GM21717 (cell line): Measurements from ENCODE around the gene RUVBL2.
A peak's percentile ranks its signal among the peaks of the same experiment; 100 is the strongest.

Experiments
- ATAC-seq: cut with Tn5 transposase; IDR thresholded peaks from one replicate; pipeline ENCODE4 v1.9.1; 2021; ENCODE audit warnings: mild to moderate bottlenecking, moderate library complexity; ENCODE audit not compliant: unreplicated experiment

RUVBL2 gene

GRCh38 chr19:48987323-48987722, 6.4 kb upstream of the RUVBL2 start:
- no peak for ATAC-seq

GRCh38 chr19:48988286-48988685, 5.4 kb upstream of the RUVBL2 start:
- ATAC-seq = no peak

GRCh38 chr19:48988860-48989259, 4.8 kb upstream of the RUVBL2 start:
- no peak for ATAC-seq

GRCh38 chr19:48989701-48990291, 3.9 kb upstream of the RUVBL2 start:
- no peak for ATAC-seq

GRCh38 chr19:48990400-48990799, 3.3 kb upstream of the RUVBL2 start:
- ATAC-seq = no peak

- ATAC-seq = no peak
Measured at GRCh38 chr19:48991011-48991609, 2.6 kb upstream of the RUVBL2 start.

- no peak for ATAC-seq
Measured at GRCh38 chr19:48991873-48992580, 1.7 kb upstream of the RUVBL2 start.

- peak; percentile 2 for ATAC-seq
Measured at GRCh38 chr19:48992581-48993174, 1.0 kb upstream of the RUVBL2 start.

- no peak for ATAC-seq
Measured at GRCh38 chr19:48994035-48994386, 324 bp downstream of the RUVBL2 start.

- no peak for ATAC-seq
Measured at GRCh38 chr19:48997972-48998371, 4.3 kb downstream of the RUVBL2 start.

- no peak for ATAC-seq
Measured at GRCh38 chr19:48999481-49000325, 6.0 kb downstream of the RUVBL2 start.

GRCh38 chr19:49004133-49004532, 10.4 kb downstream of the RUVBL2 start:
- ATAC-seq = no peak

- ATAC-seq = no peak
Measured at GRCh38 chr19:49004964-49005614, 11.4 kb downstream of the RUVBL2 start.

GRCh38 chr19:49006905-49007304, 13.2 kb downstream of the RUVBL2 start:
- no peak for ATAC-seq

GRCh38 chr19:49009828-49010227, 16.1 kb downstream of the RUVBL2 start:
- ATAC-seq = no peak

- no peak for ATAC-seq
Measured at GRCh38 chr19:49010453-49010852, 16.8 kb downstream of the RUVBL2 start.

- ATAC-seq = no peak
Measured at GRCh38 chr19:49011194-49011593, 17.5 kb downstream of the RUVBL2 start.

GRCh38 chr19:49014123-49014869, 20.6 kb downstream of the RUVBL2 start:
- no peak for ATAC-seq

- ATAC-seq = no peak
Measured at GRCh38 chr19:49014870-49015255, 21.2 kb downstream of the RUVBL2 start.
